A673 (cell line): ENCODE data around the gene MFSD11.

Experiments used
- EZH2 ChIP-seq: fragments of 200-600 bp; sonication (generic); IDR thresholded peaks from 2 replicates; pipeline ENCODE4 v1.6.1; 2017; ENCODE audit warnings: borderline replicate concordance, low read depth, mild to moderate bottlenecking, mixed read lengths, antibody characterized with exemption, low read length; ENCODE audit not compliant: poor library complexity, severe bottlenecking
- TF ChIP-seq, protein P1 (sequence below): fragments of 300-800, 200-600 bp; sonication (generic); conservative IDR thresholded peaks from 2 replicates; pipeline ENCODE4 v1.5.1; 2017; ENCODE audit warnings: low read depth, mild to moderate bottlenecking, antibody characterized with exemption, low read length, moderate library complexity, mixed read lengths

DNA sequence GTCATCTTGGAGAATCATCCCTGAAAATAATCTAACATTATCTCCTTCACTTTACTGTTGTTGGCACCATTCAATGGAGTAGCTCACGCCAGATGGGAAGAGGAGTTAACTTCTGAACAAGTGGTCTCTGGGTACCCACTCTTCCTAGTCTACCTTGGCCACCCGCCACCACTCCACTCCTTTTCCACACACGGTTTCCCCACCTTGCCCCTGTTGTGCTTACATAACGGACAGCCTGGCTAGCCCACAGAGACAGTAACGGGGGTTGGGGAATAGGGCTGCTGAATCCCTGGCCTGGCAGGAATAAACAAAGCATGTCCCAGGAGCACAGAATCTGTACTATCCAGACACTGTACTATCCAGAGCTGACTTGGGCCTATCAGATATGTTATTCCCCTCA lies 23.6 kb upstream of the MFSD11 start:
- TF ChIP-seq, protein P1, sequence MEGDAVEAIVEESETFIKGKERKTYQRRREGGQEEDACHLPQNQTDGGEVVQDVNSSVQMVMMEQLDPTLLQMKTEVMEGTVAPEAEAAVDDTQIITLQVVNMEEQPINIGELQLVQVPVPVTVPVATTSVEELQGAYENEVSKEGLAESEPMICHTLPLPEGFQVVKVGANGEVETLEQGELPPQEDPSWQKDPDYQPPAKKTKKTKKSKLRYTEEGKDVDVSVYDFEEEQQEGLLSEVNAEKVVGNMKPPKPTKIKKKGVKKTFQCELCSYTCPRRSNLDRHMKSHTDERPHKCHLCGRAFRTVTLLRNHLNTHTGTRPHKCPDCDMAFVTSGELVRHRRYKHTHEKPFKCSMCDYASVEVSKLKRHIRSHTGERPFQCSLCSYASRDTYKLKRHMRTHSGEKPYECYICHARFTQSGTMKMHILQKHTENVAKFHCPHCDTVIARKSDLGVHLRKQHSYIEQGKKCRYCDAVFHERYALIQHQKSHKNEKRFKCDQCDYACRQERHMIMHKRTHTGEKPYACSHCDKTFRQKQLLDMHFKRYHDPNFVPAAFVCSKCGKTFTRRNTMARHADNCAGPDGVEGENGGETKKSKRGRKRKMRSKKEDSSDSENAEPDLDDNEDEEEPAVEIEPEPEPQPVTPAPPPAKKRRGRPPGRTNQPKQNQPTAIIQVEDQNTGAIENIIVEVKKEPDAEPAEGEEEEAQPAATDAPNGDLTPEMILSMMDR: no peak
- TF ChIP-seq EZH2: no peak
